ENCODE data around the gene TRPM2.
"Not testable (repeated sequence)": the region's sequence is repeated elsewhere in the genome, so short reads cannot be mapped to it uniquely, and the experiment has no call there.

TRPM2 gene

GRCh38 chr21:44375281-44375651, 21.8 kb downstream of the TRPM2 start:
- DNase-seq (ENCODE audit: low read depth in 2 of 2): no peak

- no peak for DNase-seq (ENCODE audit: low read depth in 2 of 2)
These were observed 22.4 kb downstream of the TRPM2 start for GRCh38 chr21:44375761-44376241.

- no peak for DNase-seq (ENCODE audit: low read depth in 2 of 2)
These were observed 23.2 kb downstream of the TRPM2 start for GRCh38 chr21:44376606-44377005.

GRCh38 chr21:44377201-44377921, 23.9 kb downstream of the TRPM2 start:
- no peak for DNase-seq (ENCODE audit: low read depth in 2 of 2)

- no peak for DNase-seq (ENCODE audit: low read depth in 2 of 2)
These were observed 24.7 kb downstream of the TRPM2 start for GRCh38 chr21:44377922-44378645.

GRCh38 chr21:44378646-44379514, 25.5 kb downstream of the TRPM2 start:
- no peak for DNase-seq (ENCODE audit: low read depth in 2 of 2)

- no peak for DNase-seq (ENCODE audit: low read depth in 2 of 2)
These were observed 26.1 kb downstream of the TRPM2 start for GRCh38 chr21:44379515-44379848.

GRCh38 chr21:44379991-44380865, 26.8 kb downstream of the TRPM2 start:
- DNase-seq (ENCODE audit: low read depth in 2 of 2): no peak

- DNase-seq (ENCODE audit: low read depth in 2 of 2): no peak
These were observed 27.5 kb downstream of the TRPM2 start for GRCh38 chr21:44380876-44381275.

GRCh38 chr21:44381874-44382273, 28.5 kb downstream of the TRPM2 start:
- DNase-seq (ENCODE audit: low read depth in 2 of 2): no peak

- DNase-seq (ENCODE audit: low read depth in 2 of 2): no peak
These were observed 29.1 kb downstream of the TRPM2 start for GRCh38 chr21:44382536-44382935.

GRCh38 chr21:44383216-44383615, 29.8 kb downstream of the TRPM2 start:
- DNase-seq (ENCODE audit: low read depth in 2 of 2): no peak

- DNase-seq (ENCODE audit: low read depth in 2 of 2): no peak
These were observed 31.5 kb downstream of the TRPM2 start for GRCh38 chr21:44384968-44385367.

- no peak for DNase-seq (ENCODE audit: low read depth in 2 of 2)
These were observed 35.9 kb downstream of the TRPM2 start for GRCh38 chr21:44389335-44389734.

GRCh38 chr21:44390886-44391285, 37.5 kb downstream of the TRPM2 start:
- no peak for DNase-seq (ENCODE audit: low read depth in 2 of 2)

- no peak for DNase-seq (ENCODE audit: low read depth in 2 of 2)
These were observed 38.1 kb downstream of the TRPM2 start for GRCh38 chr21:44391345-44392091.

GRCh38 chr21:44392185-44392584, 38.8 kb downstream of the TRPM2 start:
- DNase-seq (ENCODE audit: low read depth in 2 of 2): no peak

- DNase-seq (ENCODE audit: low read depth in 2 of 2): no peak
These were observed 39.5 kb downstream of the TRPM2 start for GRCh38 chr21:44392916-44393315.

- DNase-seq (ENCODE audit: low read depth in 2 of 2): no peak
These were observed 41.3 kb downstream of the TRPM2 start for GRCh38 chr21:44394733-44395132.

GRCh38 chr21:44395260-44395659, 41.8 kb downstream of the TRPM2 start:
- no peak for DNase-seq (ENCODE audit: low read depth in 2 of 2)

- not testable (repeated sequence) for DNase-seq (ENCODE audit: low read depth in 2 of 2)
These were observed 43.4 kb downstream of the TRPM2 start for GRCh38 chr21:44396803-44397202.

Data from stimulated activated CD8-positive, alpha-beta memory T cell treated with anti-CD3 and anti-CD28 coated beads, Interleukin-15, amount 100 ng/mL, for 4 hours (primary cell).